ENCODE results near the gene CUEDC2.

- TF ChIP-seq CTCF (IDR thresholded peaks at IDR 0.05) (no peak), POLR2A (IDR thresholded peaks at IDR 0.05) (no peak)
These were observed 10.9 kb downstream of the CUEDC2 start for GRCh38 chr10:102421507-102421756.

Data from tibial nerve (tissue), 3 donors.